ENCODE data around the gene DSP.

DSP gene

GRCh38 chr6:7540595-7540994 lies 876 bp upstream of the DSP start:
- DNase-seq: no peak

GRCh38 chr6:7542065-7542873 lies 798 bp downstream of the DSP start:
- peak; percentile 22 for DNase-seq

- peak; percentile 38 for DNase-seq
Measured at GRCh38 chr6:7542874-7543624, 1.6 kb downstream of the DSP start.

GRCh38 chr6:7543789-7544424 lies 2.4 kb downstream of the DSP start:
- peak; percentile 23 for DNase-seq

- no peak for DNase-seq
Measured at GRCh38 chr6:7544597-7544996, 3.1 kb downstream of the DSP start.

GRCh38 chr6:7545316-7546019 lies 4.0 kb downstream of the DSP start:
- DNase-seq: no peak

- DNase-seq: no peak
Measured at GRCh38 chr6:7546020-7546369, 4.5 kb downstream of the DSP start.

- DNase-seq: no peak
Measured at GRCh38 chr6:7546383-7546782, 4.9 kb downstream of the DSP start.

GRCh38 chr6:7546896-7547295 lies 5.4 kb downstream of the DSP start:
- no peak for DNase-seq

GRCh38 chr6:7547315-7547714 lies 5.8 kb downstream of the DSP start:
- DNase-seq: no peak

GRCh38 chr6:7550433-7550801 lies 8.9 kb downstream of the DSP start:
- no peak for DNase-seq

- DNase-seq: no peak
Measured at GRCh38 chr6:7554533-7555275, 13.2 kb downstream of the DSP start.

- DNase-seq: no peak
Measured at GRCh38 chr6:7555671-7556070, 14.2 kb downstream of the DSP start.

- DNase-seq: no peak
Measured at GRCh38 chr6:7556394-7557106, 15.1 kb downstream of the DSP start.

GRCh38 chr6:7557652-7558051 lies 16.2 kb downstream of the DSP start:
- no peak for DNase-seq

- no peak for DNase-seq
Measured at GRCh38 chr6:7558781-7559180, 17.3 kb downstream of the DSP start.

- DNase-seq: no peak
Measured at GRCh38 chr6:7559196-7559595, 17.7 kb downstream of the DSP start.

GRCh38 chr6:7559651-7560385 lies 18.3 kb downstream of the DSP start:
- DNase-seq: no peak

GRCh38 chr6:7561153-7561964 lies 19.9 kb downstream of the DSP start:
- no peak for DNase-seq

GRCh38 chr6:7562769-7563168 lies 21.3 kb downstream of the DSP start:
- no peak for DNase-seq

All from right hindlimb (tissue), 1 donor.